Epithelial cell of proximal tubule (primary cell): ENCODE data around the gene HS3ST3A1. TPM values are rescaled to one million over a fixed set of nuclear protein-coding genes. Genes with fewer than 3 reads are reported as not detected.

ENCODE experiments used
- DNase-seq: peaks from one replicate; pipeline ENCODE4 v3.0.0-alpha.2; 2011; ENCODE audit warnings: low read depth
- H3K4me3 ChIP-seq: 2 replicates; pipeline ENCODE4 v1.5.1; 2011; ENCODE audit warnings: low read depth, mild to moderate bottlenecking, low read length
- CTCF ChIP-seq: conservative IDR thresholded peaks from 2 replicates; pipeline ENCODE4 v1.5.1; 2012; ENCODE audit warnings: low read depth, mild to moderate bottlenecking, low read length
- total RNA-seq: library from RNA; depleted of rRNA; stranded (reverse); fragments of >200 nt; gene quantifications from 2 replicates; pipeline ENCODE4 v1.2.3, GENCODE V29; 2015

The HS3ST3A1 gene
- total RNA-seq, 1 donor from 2014 or later: 5.8 TPM

GRCh38 chr17:13518261-13519000, 83.3 kb downstream of the HS3ST3A1 start:
- no peak overlapping the region for H3K4me3 ChIP-seq
- TF ChIP-seq CTCF: no peak
- no peak for DNase-seq

GRCh38 chr17:13513039-13513405, 88.7 kb downstream of the HS3ST3A1 start:
- no peak for TF ChIP-seq CTCF
- no peak for DNase-seq
- H3K4me3 ChIP-seq: no peak overlapping the region

GRCh38 chr17:13510062-13510461, 91.7 kb downstream of the HS3ST3A1 start:
- DNase-seq: no peak
- no peak overlapping the region for H3K4me3 ChIP-seq
- no peak for TF ChIP-seq CTCF

GRCh38 chr17:13509527-13509926, 92.2 kb downstream of the HS3ST3A1 start:
- no peak for TF ChIP-seq CTCF
- no peak overlapping the region for H3K4me3 ChIP-seq
- no peak for DNase-seq

GRCh38 chr17:13508896-13509295, 92.8 kb downstream of the HS3ST3A1 start:
- no peak overlapping the region for H3K4me3 ChIP-seq
- TF ChIP-seq CTCF: no peak
- no peak for DNase-seq

- TF ChIP-seq CTCF: no peak
- no peak for DNase-seq
- no peak overlapping the region for H3K4me3 ChIP-seq
Observed at GRCh38 chr17:13503526-13503925, 98.2 kb downstream of the HS3ST3A1 start.

- DNase-seq: no peak
- TF ChIP-seq CTCF: no peak
Observed at GRCh38 chr17:13502263-13502662, 99.5 kb downstream of the HS3ST3A1 start.

More at GRCh38 chr17:13502263-13502662, 99.5 kb downstream of the HS3ST3A1 start:
- no peak overlapping the region for H3K4me3 ChIP-seq
